Osteoblast (primary cell): ENCODE data around the gene PROK2. TPM values are rescaled to one million over a fixed set of nuclear protein-coding genes. Genes with fewer than 3 reads are reported as not detected.

Source experiments
- DNase-seq: peaks from one replicate; pipeline ENCODE4 v3.0.0; 2011; ENCODE audit warnings: low spot score, mixed read lengths; ENCODE audit not compliant: insufficient read length; ENCODE audit errors: missing footprints
- H2AFZ ChIP-seq: 2 replicates; pipeline ENCODE4 v1.6.0; 2011; ENCODE audit warnings: mild to moderate bottlenecking, low read length
- H3K27ac ChIP-seq: 2 replicates; pipeline ENCODE4 v1.5.1; 2011; ENCODE audit warnings: mild to moderate bottlenecking, low read depth, low read length, moderate library complexity
- H3K27me3 ChIP-seq: 2 replicates; pipeline ENCODE4 v1.6.0; 2012; ENCODE audit warnings: mild to moderate bottlenecking, control low read depth, inconsistent platforms, low read length, moderate library complexity; ENCODE audit not compliant: insufficient read depth
- H3K36me3 ChIP-seq: 2 replicates; pipeline ENCODE4 v1.5.1; 2011; ENCODE audit warnings: mild to moderate bottlenecking, low read length, control low read depth, moderate library complexity; ENCODE audit not compliant: insufficient read depth
- H3K4me1 ChIP-seq: 2 replicates; pipeline ENCODE4 v1.5.1; 2011; ENCODE audit warnings: mild to moderate bottlenecking, low read length, control low read depth, moderate library complexity; ENCODE audit not compliant: insufficient read depth
- H3K4me2 ChIP-seq: 2 replicates; pipeline ENCODE4 v1.6.0; 2011; ENCODE audit warnings: mild to moderate bottlenecking, low read length; ENCODE audit not compliant: insufficient read depth
- H3K4me3 ChIP-seq: fragments of 200-600 bp; sonication (generic); 3 replicates; pipeline ENCODE4 v1.5.1; 2012; ENCODE audit warnings: mild to moderate bottlenecking, low read length, inconsistent platforms; ENCODE audit not compliant: insufficient read depth
- H3K79me2 ChIP-seq: 2 replicates; pipeline ENCODE4 v1.6.0; 2012; ENCODE audit warnings: mild to moderate bottlenecking, low read length, control low read depth, inconsistent platforms; ENCODE audit not compliant: insufficient read depth
- H3K9me3 ChIP-seq: 2 replicates; pipeline ENCODE4 v1.5.1; 2011; ENCODE audit warnings: low read depth, low read length, control low read depth
- H4K20me1 ChIP-seq: 2 replicates; pipeline ENCODE4 v1.6.0; 2012; ENCODE audit warnings: mild to moderate bottlenecking, low read length, control low read depth; ENCODE audit not compliant: insufficient read depth
- CTCF ChIP-seq: IDR thresholded peaks from 2 replicates; pipeline ENCODE4 v1.5.1; 2011; ENCODE audit warnings: mild to moderate bottlenecking, low read depth, low read length, moderate library complexity; ENCODE audit errors: extremely low read depth
- total RNA-seq: library from RNA; depleted of rRNA; stranded (reverse); fragments of >200 nt; gene quantifications from 2 replicates; pipeline ENCODE4 v1.2.3, GENCODE V29; 2012

Gene PROK2
- total RNA-seq, 1 donor: not detected

DNA sequence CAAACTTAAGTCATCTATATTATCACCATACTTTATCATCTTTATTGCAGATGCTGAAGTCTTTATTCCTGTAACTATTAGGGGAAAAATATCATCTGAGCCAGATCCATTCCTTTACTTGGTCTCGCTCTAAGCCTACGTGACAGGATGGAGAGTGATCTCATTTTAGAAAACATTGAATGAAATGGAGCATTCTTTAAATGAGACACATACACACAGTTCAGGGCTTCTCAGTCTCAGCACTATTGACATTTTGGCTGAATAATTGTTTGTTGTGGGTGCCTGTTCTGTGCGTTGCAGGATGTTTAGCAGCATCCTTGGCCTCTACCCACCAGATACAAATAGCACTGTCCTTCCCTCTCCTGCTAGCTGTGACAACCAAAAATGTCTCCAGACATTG is 36.2 kb upstream of the PROK2 start:
- no peaks in the 10 kb centered on the region for H4K20me1 ChIP-seq
- no peak for DNase-seq
- no peak overlapping the region for H3K4me3 ChIP-seq
- H3K4me1 ChIP-seq: no peaks in the 10 kb centered on the region
- no peak overlapping the region for H3K4me2 ChIP-seq
- H3K27me3 ChIP-seq: peaks cover 8% of the 10 kb centered on the region
- no peaks in the 10 kb centered on the region for H3K9me3 ChIP-seq
- H3K36me3 ChIP-seq: no peaks in the 10 kb centered on the region
- TF ChIP-seq CTCF: no peak
- no peak overlapping the region for H2AFZ ChIP-seq
- no peak overlapping the region for H3K27ac ChIP-seq
- no peaks in the 10 kb centered on the region for H3K79me2 ChIP-seq

GRCh38 chr3:71817262-71817661 is 32.3 kb upstream of the PROK2 start:
- no peaks in the 10 kb centered on the region for H4K20me1 ChIP-seq
- no peak overlapping the region for H2AFZ ChIP-seq
- H3K9me3 ChIP-seq: no peaks in the 10 kb centered on the region
- H3K27ac ChIP-seq: no peak overlapping the region
- H3K4me1 ChIP-seq: no peaks in the 10 kb centered on the region
- no peak overlapping the region for H3K4me2 ChIP-seq
- no peak overlapping the region for H3K4me3 ChIP-seq
- peaks cover 34% of the 10 kb centered on the region for H3K27me3 ChIP-seq
- H3K79me2 ChIP-seq: no peaks in the 10 kb centered on the region
- TF ChIP-seq CTCF: no peak
- no peaks in the 10 kb centered on the region for H3K36me3 ChIP-seq
- no peak for DNase-seq

- peaks cover 38% of the 10 kb centered on the region for H3K27me3 ChIP-seq
- no peak for DNase-seq
- H3K9me3 ChIP-seq: no peaks in the 10 kb centered on the region
- no peaks in the 10 kb centered on the region for H3K4me1 ChIP-seq
- no peak overlapping the region for H3K27ac ChIP-seq
- no peak overlapping the region for H3K4me2 ChIP-seq
- no peaks in the 10 kb centered on the region for H4K20me1 ChIP-seq
- H3K36me3 ChIP-seq: no peaks in the 10 kb centered on the region
- H2AFZ ChIP-seq: no peak overlapping the region
- no peaks in the 10 kb centered on the region for H3K79me2 ChIP-seq
- TF ChIP-seq CTCF: no peak
- no peak overlapping the region for H3K4me3 ChIP-seq
Observed at GRCh38 chr3:71816767-71817156, 31.8 kb upstream of the PROK2 start.

- no peaks in the 10 kb centered on the region for H3K9me3 ChIP-seq
- H3K4me2 ChIP-seq: no peak overlapping the region
- TF ChIP-seq CTCF: no peak
- no peak overlapping the region for H3K4me3 ChIP-seq
- H3K27me3 ChIP-seq: peaks cover 39% of the 10 kb centered on the region
- no peak for DNase-seq
- H3K27ac ChIP-seq: no peak overlapping the region
- no peaks in the 10 kb centered on the region for H3K79me2 ChIP-seq
- H2AFZ ChIP-seq: no peak overlapping the region
- no peaks in the 10 kb centered on the region for H3K36me3 ChIP-seq
- no peaks in the 10 kb centered on the region for H4K20me1 ChIP-seq
- no peaks in the 10 kb centered on the region for H3K4me1 ChIP-seq
Observed at GRCh38 chr3:71815340-71816067, 30.6 kb upstream of the PROK2 start.
